K562 (cell line): ENCODE measurements around the gene ZKSCAN8. TPM values are rescaled to one million over a fixed set of nuclear protein-coding genes. Genes with fewer than 3 reads are reported as not detected.

Experiments
- ADNP ChIP-seq: fragments of 200-800 bp; sonication (Bioruptor generic); IDR thresholded peaks from 2 replicates; pipeline ENCODE4 v1.6.1; 2016; ENCODE audit warnings: missing genetic modification characterization, missing compliant biosample characterization
- ARNT ChIP-seq, 2 experiments: fragments of 450-650 bp; IDR thresholded peaks; 2 replicates each; pipeline ENCODE4 v1.6.1; 2016; ENCODE audit warnings: mild to moderate bottlenecking in 1 of 2
- ELK1 ChIP-seq: sonication (generic); formaldehyde crosslinking; IDR thresholded peaks from 2 replicates; pipeline ENCODE4 v1.8.1; 2022; ENCODE audit warnings: missing genetic modification reagents
- FOXK1 ChIP-seq: sonication (generic); formaldehyde crosslinking; IDR thresholded peaks from 2 replicates; pipeline ENCODE4 v1.8.0; 2022; ENCODE audit warnings: missing genetic modification reagents, mild to moderate bottlenecking, borderline replicate concordance
- HOMEZ ChIP-seq: fragments of 250-450 bp; sonication (Bioruptor Pico); IDR thresholded peaks from 2 replicates; pipeline ENCODE4 v1.4.0; 2020; ENCODE audit warnings: mild to moderate bottlenecking, moderate library complexity
- MAFF ChIP-seq: IDR thresholded peaks from 2 replicates; pipeline ENCODE4 v1.6.1; 2012; ENCODE audit warnings: low read length, improper control_type of control experiment
- MTA1 ChIP-seq: fragments of 450-650 bp; IDR thresholded peaks from 2 replicates; pipeline ENCODE4 v1.6.1; 2017; ENCODE audit warnings: borderline replicate concordance
- TOE1 ChIP-seq, 2 experiments: fragments of 450-650 bp in 1 of 2; sonication (generic) in 1 of 2; formaldehyde crosslinking in 1 of 2; IDR thresholded peaks; 2 replicates each; pipeline versions ENCODE4 v1.7.1 to v1.8.0; 2016 to 2022; ENCODE audit warnings: borderline replicate concordance in 2 of 2, mild to moderate bottlenecking in 2 of 2, antibody characterized with exemption in 1 of 2, inconsistent platforms in 1 of 2, low read depth in 1 of 2, missing genetic modification reagents in 1 of 2, moderate library complexity in 1 of 2
- YY1 ChIP-seq, 3 experiments: IDR thresholded peaks; 2 replicates each; pipeline ENCODE4 v1.6.1; 2011; ENCODE audit warnings: low read length in 2 of 3, mild to moderate bottlenecking in 2 of 3, moderate library complexity in 2 of 3, borderline replicate concordance in 1 of 3, control low read depth in 1 of 3, low read depth in 1 of 3; ENCODE audit not compliant: insufficient read depth in 3 of 3, insufficient replicate concordance in 2 of 3, control insufficient read depth in 1 of 3, insufficient read length in 1 of 3; ENCODE audit errors: extremely low read depth in 1 of 3
- ZNF124 ChIP-seq: sonication (generic); formaldehyde crosslinking; IDR thresholded peaks from 2 replicates; pipeline ENCODE4 v1.8.1; 2022; ENCODE audit warnings: missing genetic modification reagents
- ZNF41 ChIP-seq: fragments of 250-450 bp; sonication (Bioruptor Pico); conservative IDR thresholded peaks from 2 replicates; pipeline ENCODE4 v1.4.0; 2020; ENCODE audit warnings: mild to moderate bottlenecking
- ZNF436 ChIP-seq: fragments of 250-450, 450-650 bp; sonication (Bioruptor Pico); formaldehyde crosslinking; IDR thresholded peaks from 2 replicates; pipeline ENCODE4 v1.7.0; 2020; ENCODE audit warnings: mild to moderate bottlenecking
- polyA plus RNA-seq, 8 experiments: library from polyadenylated mRNA; depleted of rRNA in 4 of 8; stranded (reverse) in 5 of 8; unstranded in 3 of 8; fragments of >200 nt; fragmentation: Nextera tagmentation in 2 of 8; fragmentation: Illumina TruSeq in 1 of 8; extraction: Ambion mirVana in 2 of 8; extraction: Trizol in 1 of 8; gene quantifications; 2 replicates each; pipeline versions ENCODE4 v1.2.1 to v1.2.3, GENCODE V29; 2011 to 2014; ENCODE audit warnings: inconsistent platforms in 1 of 8, missing spikeins in 1 of 8
- total RNA-seq, 7 experiments: library from RNA; depleted of rRNA in 6 of 7; stranded (reverse); fragments of >200 nt in 6 of 7; fragmentation: Illumina TruSeq in 2 of 7; extraction: Trizol in 2 of 7; gene quantifications; 2 replicates each; pipeline versions ENCODE4 v1.2.1 to v1.2.3, GENCODE V29; 2011 to 2021; ENCODE audit warnings: low replicate concordance in 1 of 7
- TF ChIP-seq, protein P1 (sequence below): sonication (generic); formaldehyde crosslinking; IDR thresholded peaks from 2 replicates; pipeline ENCODE4 v1.8.0; 2022; ENCODE audit warnings: mild to moderate bottlenecking, missing genetic modification reagents, borderline replicate concordance

ZKSCAN8 gene
- total and polyA plus RNA-seq, 9 of the 15 experiments (the other 6 are each of a cell fraction or from before 2014, with no cell fraction given): 3.3 to 37.7 (median 21.7) TPM

GRCh38 chr6:28141500-28142329, at the start of gene ZKSCAN8 (continued):
- TF ChIP-seq, protein P1, sequence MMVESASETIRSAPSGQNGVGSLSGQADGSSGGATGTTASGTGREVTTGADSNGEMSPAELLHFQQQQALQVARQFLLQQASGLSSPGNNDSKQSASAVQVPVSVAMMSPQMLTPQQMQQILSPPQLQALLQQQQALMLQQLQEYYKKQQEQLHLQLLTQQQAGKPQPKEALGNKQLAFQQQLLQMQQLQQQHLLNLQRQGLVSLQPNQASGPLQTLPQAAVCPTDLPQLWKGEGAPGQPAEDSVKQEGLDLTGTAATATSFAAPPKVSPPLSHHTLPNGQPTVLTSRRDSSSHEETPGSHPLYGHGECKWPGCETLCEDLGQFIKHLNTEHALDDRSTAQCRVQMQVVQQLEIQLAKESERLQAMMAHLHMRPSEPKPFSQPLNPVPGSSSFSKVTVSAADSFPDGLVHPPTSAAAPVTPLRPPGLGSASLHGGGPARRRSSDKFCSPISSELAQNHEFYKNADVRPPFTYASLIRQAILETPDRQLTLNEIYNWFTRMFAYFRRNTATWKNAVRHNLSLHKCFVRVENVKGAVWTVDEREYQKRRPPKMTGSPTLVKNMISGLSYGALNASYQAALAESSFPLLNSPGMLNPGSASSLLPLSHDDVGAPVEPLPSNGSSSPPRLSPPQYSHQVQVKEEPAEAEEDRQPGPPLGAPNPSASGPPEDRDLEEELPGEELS: peak; percentile 93
- no peak for TF ChIP-seq MAFF
- peak in 2 of 3 experiments; percentile 79 to 89 for TF ChIP-seq YY1 (IDR thresholded peaks at IDR 0.05; ENCODE audit: borderline replicate concordance in 1 of 3, control insufficient read depth in 1 of 3, extremely low read depth in 1 of 3, insufficient read depth in 3 of 3, insufficient read length in 1 of 3, insufficient replicate concordance in 2 of 3, low read depth in 1 of 3, low read length in 2 of 3)
- TF ChIP-seq ELK1 (CRISPR knock-in tag): no peak
- TF ChIP-seq ADNP: no peak
- peak; percentile 97 for TF ChIP-seq FOXK1
- TF ChIP-seq MTA1: peak; percentile 48
- no peak for TF ChIP-seq ZNF436 (CRISPR knock-in tag)
- TF ChIP-seq ZNF41 (CRISPR knock-in tag): no peak
- no peak for TF ChIP-seq HOMEZ (CRISPR knock-in tag)
- TF ChIP-seq ARNT (IDR thresholded peaks at IDR 0.05): peak in 1 of 2 experiments; percentile 69; a peak in 3 of 4 replicates
- no peak for TF ChIP-seq ZNF124 (CRISPR knock-in tag)
- TF ChIP-seq TOE1 (IDR thresholded peaks at IDR 0.05; ENCODE audit: borderline replicate concordance): peak; percentile 75; the same call in 1 of the 2 replicates
- TF ChIP-seq TOE1 (CRISPR knock-in tag; IDR thresholded peaks at IDR 0.05; ENCODE audit: borderline replicate concordance, low read depth): 0 out of 2 replicates have a peak, but pooled peaks have one; percentile 43
